AG04450 (cell line): Measurements from ENCODE around the gene SMIM32. TPM values are rescaled to one million over a fixed set of nuclear protein-coding genes. Genes with fewer than 3 reads are reported as not detected.

Experiments
- CTCF ChIA-PET: fragments of 300-600, 350-600 bp; formaldehyde crosslinking; extraction: SDS; loops from one replicate; lab custom pipeline; 2022; ENCODE audit warnings: antibody characterized with exemption, inconsistent platforms; lab: Charles Lee
- POLR2A ChIA-PET: fragments of 350-600 bp; formaldehyde crosslinking; extraction: SDS; loops from one replicate; lab custom pipeline; 2021; ENCODE audit warnings: antibody characterized with exemption, inconsistent platforms; lab: Yijun Ruan, JAX
- DNase-seq: peaks from one replicate; pipeline ENCODE4 v3.0.0-alpha.2; 2011; ENCODE audit warnings: low read depth, low spot score
- H3K27ac ChIP-seq: one replicate; pipeline ENCODE4 v1.5.1; 2012; ENCODE audit warnings: low read depth, low read length, control low read depth
- H3K27me3 ChIP-seq: one replicate; pipeline ENCODE4 v1.6.0; 2012; ENCODE audit warnings: low read length; ENCODE audit not compliant: control insufficient read depth, insufficient read depth
- H3K4me3 ChIP-seq: 2 replicates; pipeline ENCODE4 v1.5.1; 2011; ENCODE audit warnings: mild to moderate bottlenecking, low read depth, low read length, control low read depth
- H3K9me3 ChIP-seq: 2 replicates; pipeline ENCODE4 v1.5.1; 2012; ENCODE audit warnings: low read length; ENCODE audit not compliant: control insufficient read depth, insufficient read depth
- CTCF ChIP-seq: IDR thresholded peaks from 2 replicates; pipeline ENCODE4 v1.5.1; 2011; ENCODE audit warnings: low read depth, low read length, control low read depth, inconsistent platforms
- polyA plus RNA-seq: library from polyadenylated mRNA; depleted of rRNA; stranded (reverse); fragments of >200 nt; gene quantifications from 2 replicates; pipeline ENCODE4 v1.2.3, GENCODE V29; 2011

SMIM32 gene
- polyA plus RNA-seq, 1 experiment, result not detected

GRCh38 chr5:136146201-136146600 is 46.8 kb downstream of the SMIM32 start:
- Histone ChIP-seq H3K27me3 (no peaks in the 10 kb centered on the region), H3K4me3 (no peak overlapping the region), H3K27ac (no peak overlapping the region), H3K9me3 (no peaks in the 10 kb centered on the region)
- no peak for DNase-seq
- no peak for TF ChIP-seq CTCF
- POLR2A ChIA-PET, result no interaction called here
- CTCF ChIA-PET, result interaction anchor here (1.1 to 3.0 kb wide), 2 partner anchors 18 to 28 kb away, joined by 3 to 19 read pairs; no protein-coding TSS in a partner anchor

DNA sequence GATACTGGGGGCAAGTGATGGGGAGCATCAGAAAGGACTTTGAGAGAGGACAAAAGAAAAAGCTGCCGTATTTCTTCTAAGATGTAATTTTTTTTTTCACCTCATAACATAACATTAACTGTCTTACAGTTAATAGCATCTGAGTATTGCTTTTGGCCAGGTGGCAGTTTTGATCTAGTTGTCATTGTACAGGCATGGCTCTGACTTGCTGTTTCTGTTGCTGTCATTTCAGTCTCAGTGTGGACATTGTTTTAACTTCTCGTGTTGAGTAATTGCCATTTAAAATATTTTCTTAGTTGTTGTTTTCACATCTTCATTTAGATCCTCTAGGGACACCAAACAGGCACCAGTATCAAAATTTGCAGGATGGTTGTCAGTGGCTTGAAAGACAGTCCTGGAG is 47.9 kb downstream of the SMIM32 start:
- no peaks in the 10 kb centered on the region for H3K27me3 ChIP-seq
- no peak for TF ChIP-seq CTCF
- CTCF ChIA-PET, result interaction anchor here (0.6 to 1.1 kb wide), 3 partner anchors 29 to 257 kb away, joined by 3 to 4 read pairs (median 4); no protein-coding TSS in a partner anchor

GRCh38 chr5:136143763-136144162 is 49.2 kb downstream of the SMIM32 start:
- POLR2A ChIA-PET, result no interaction called here
- Histone ChIP-seq H3K4me3 (no peak overlapping the region), H3K9me3 (no peaks in the 10 kb centered on the region), H3K27ac (no peak overlapping the region), H3K27me3 (no peaks in the 10 kb centered on the region)
- no peak for DNase-seq
- CTCF ChIA-PET, result interaction anchor here (2.5 kb wide), 1 partner anchor 30 kb away, joined by 7 read pairs; no protein-coding TSS in a partner anchor
- TF ChIP-seq CTCF, result no peak

More for the DNA sequence above, 47.9 kb downstream of the SMIM32 start:
- Histone ChIP-seq H3K9me3 (no peaks in the 10 kb centered on the region), H3K4me3 (no peak overlapping the region), H3K27ac (no peak overlapping the region)
- POLR2A ChIA-PET, result no interaction called here
- no peak for DNase-seq

- DNase-seq, result no peak
- no peaks in the 10 kb centered on the region for H3K9me3 ChIP-seq
- POLR2A ChIA-PET, result no interaction called here
- H3K27me3 ChIP-seq, result no peaks in the 10 kb centered on the region
- no peak for TF ChIP-seq CTCF
- H3K27ac ChIP-seq, result no peak overlapping the region
- CTCF ChIA-PET, result interaction anchor here (0.7 to 2.5 kb wide), 2 partner anchors 31 to 199 kb away, joined by 3 to 7 read pairs; no protein-coding TSS in a partner anchor
- no peak overlapping the region for H3K4me3 ChIP-seq
Observed at GRCh38 chr5:136143312-136143711, 49.6 kb downstream of the SMIM32 start.

- no peak for DNase-seq
- no peaks in the 10 kb centered on the region for H3K9me3 ChIP-seq
- POLR2A ChIA-PET, result interaction anchor here (1.6 kb wide), 1 partner anchor 9 kb away, joined by 7 read pairs; the partner anchor contains the start of gene SMAD5
- H3K4me3 ChIP-seq, result no peak overlapping the region
- no peak for TF ChIP-seq CTCF
- CTCF ChIA-PET, result interaction anchor here (1.0 to 2.5 kb wide), 4 partner anchors 10 to 196 kb away, joined by 3 to 7 read pairs (median 4); partner anchors contain the start of gene SMAD5
- H3K27me3 ChIP-seq, result no peaks in the 10 kb centered on the region
- no peak overlapping the region for H3K27ac ChIP-seq
Observed at GRCh38 chr5:136141561-136141960, 51.4 kb downstream of the SMIM32 start.
